Activated CD4-positive, alpha-beta T cell treated with anti-CD3 and anti-CD28 coated beads, Interleukin-2, amount 10 ng/mL, durations not matched to agents 7 days and 5 days (primary cell): ENCODE measurements around the gene SOCS7. TPM values are rescaled to one million over a fixed set of nuclear protein-coding genes. Genes with fewer than 3 reads are reported as not detected.

ENCODE experiments used
- CTCF ChIA-PET: fragments of 350-600 bp; sonication (Branson Sonifier 250); formaldehyde crosslinking; loops from one replicate; lab custom pipeline; 2021; ENCODE audit warnings: antibody characterized with exemption; lab: Charles Lee
- POLR2A ChIA-PET: fragments of 350-600 bp; sonication (Branson Sonifier 250); formaldehyde crosslinking; loops from one replicate; lab custom pipeline; 2021; ENCODE audit warnings: antibody characterized with exemption; lab: Charles Lee
- DNase-seq: peaks from one replicate; pipeline ENCODE4 v3.0.0-alpha.2; 2020
- H3K27ac Mint-ChIP-seq: one replicate; pipeline ENCODE4 v1.8.0; 2021; ENCODE audit warnings: mild to moderate bottlenecking, moderate library complexity, mixed read lengths
- H3K27me3 Mint-ChIP-seq: one replicate; pipeline ENCODE4 v1.8.0; 2021; ENCODE audit warnings: mixed read lengths
- H3K36me3 Mint-ChIP-seq: one replicate; pipeline ENCODE4 v1.8.0; 2021; ENCODE audit warnings: low read depth, mixed read lengths
- H3K4me1 Mint-ChIP-seq: one replicate; pipeline ENCODE4 v1.8.0; 2021; ENCODE audit warnings: mixed read lengths
- H3K4me3 Mint-ChIP-seq: one replicate; pipeline ENCODE4 v1.8.0; 2021; ENCODE audit warnings: mild to moderate bottlenecking, moderate library complexity, mixed read lengths
- H3K9me3 Mint-ChIP-seq: one replicate; pipeline ENCODE4 v1.8.0; 2021; ENCODE audit warnings: mixed read lengths
- total RNA-seq, 2 experiments: library from RNA; stranded (reverse); gene quantifications; one replicate each; pipeline ENCODE4 v1.2.3, GENCODE V29; 2021

The SOCS7 gene
- 10 to 100 TPM; 12.4 to 16.2 TPM for total RNA-seq

- peak; percentile 92 for DNase-seq
- Mint-ChIP-seq H3K9me3 (no peaks in the 10 kb centered on the region), H3K4me1 (peaks cover 39% of the 10 kb centered on the region), H3K4me3 (peak within 1 kb of the TSS; percentile 84), H3K36me3 (no peaks in the 10 kb centered on the region), H3K27ac (peak within 1 kb of the TSS; percentile 98), H3K27me3 (no peaks in the 10 kb centered on the region)
- CTCF ChIA-PET: interaction anchor here (1.1 to 1.7 kb wide), 3 partner anchors 9 to 63 kb away, joined by 3 to 6 read pairs (median 4); no protein-coding TSS in a partner anchor
- POLR2A ChIA-PET: no interaction called here
Observed at GRCh38 chr17:38351412-38352222, at the start of gene SOCS7. Gene SOCS7 (plus strand): TSS chr17:38351844. CDS start chr17:38352053, 209 bp downstream.

- H3K27me3 Mint-ChIP-seq: no peaks in the 10 kb centered on the region
- ChIA-PET CTCF (interaction anchor here (0.6 to 0.9 kb wide), 4 partner anchors 10 to 220 kb away, joined by 3 to 4 read pairs (median 4); no protein-coding TSS in a partner anchor), POLR2A (interaction anchor here (0.6 kb wide), 1 partner anchor 66 kb away, joined by 3 read pairs; no protein-coding TSS in a partner anchor)
- peaks cover 2% of the 10 kb centered on the region for H3K4me1 Mint-ChIP-seq
- no peak overlapping the region for H3K27ac Mint-ChIP-seq
- H3K4me3 Mint-ChIP-seq: no peak overlapping the region
- peaks cover 13% of the 10 kb centered on the region for H3K36me3 Mint-ChIP-seq
- H3K9me3 Mint-ChIP-seq: no peaks in the 10 kb centered on the region
- DNase-seq: no peak
Observed at GRCh38 chr17:38315497-38315896, 36.1 kb upstream of the SOCS7 start.

- peaks cover 10% of the 10 kb centered on the region for H3K36me3 Mint-ChIP-seq
- no peaks in the 10 kb centered on the region for H3K27me3 Mint-ChIP-seq
- no peaks in the 10 kb centered on the region for H3K9me3 Mint-ChIP-seq
- ChIA-PET POLR2A (no interaction called here), CTCF (no interaction called here)
- H3K4me1 Mint-ChIP-seq: peaks cover 2% of the 10 kb centered on the region
- no peak overlapping the region for H3K27ac Mint-ChIP-seq
- no peak for DNase-seq
- H3K4me3 Mint-ChIP-seq: no peak overlapping the region
Observed at GRCh38 chr17:38317081-38317480, 34.6 kb upstream of the SOCS7 start.

- POLR2A ChIA-PET: no interaction called here
Observed at GRCh38 chr17:38320482-38320881, 31.2 kb upstream of the SOCS7 start.

GRCh38 chr17:38322156-38322779, 29.4 kb upstream of the SOCS7 start:
- H3K9me3 Mint-ChIP-seq: no peaks in the 10 kb centered on the region
- peak; percentile 77 for DNase-seq
- H3K4me3 Mint-ChIP-seq: no peak overlapping the region
- no peak overlapping the region for H3K27ac Mint-ChIP-seq
- H3K27me3 Mint-ChIP-seq: no peaks in the 10 kb centered on the region
- peaks cover 5% of the 10 kb centered on the region for H3K4me1 Mint-ChIP-seq
- CTCF ChIA-PET: interaction anchor here (0.8 to 3.4 kb wide), 4 partner anchors 9 to 26 kb away, joined by 3 to 20 read pairs (median 4); partner anchors contain the start of gene MRPL45
- POLR2A ChIA-PET: no interaction called here
- H3K36me3 Mint-ChIP-seq: peaks cover 8% of the 10 kb centered on the region

More at GRCh38 chr17:38320482-38320881, 31.2 kb upstream of the SOCS7 start:
- no peaks in the 10 kb centered on the region for H3K9me3 Mint-ChIP-seq
- no peaks in the 10 kb centered on the region for H3K27me3 Mint-ChIP-seq
- no peak overlapping the region for H3K27ac Mint-ChIP-seq
- no peak overlapping the region for H3K4me3 Mint-ChIP-seq
- no peak for DNase-seq
- H3K36me3 Mint-ChIP-seq: peaks cover 13% of the 10 kb centered on the region
- peaks cover 2% of the 10 kb centered on the region for H3K4me1 Mint-ChIP-seq
- CTCF ChIA-PET: interaction anchor here (3.4 kb wide), 1 partner anchor 14 kb away, joined by 20 read pairs; no protein-coding TSS in a partner anchor

- POLR2A ChIA-PET: no interaction called here
- no peak for DNase-seq
- no peaks in the 10 kb centered on the region for H3K27me3 Mint-ChIP-seq
- H3K4me3 Mint-ChIP-seq: no peak overlapping the region
- CTCF ChIA-PET: interaction anchor here (3.4 kb wide), 1 partner anchor 11 kb away, joined by 20 read pairs; no protein-coding TSS in a partner anchor
- H3K27ac Mint-ChIP-seq: no peak overlapping the region
- peaks cover 8% of the 10 kb centered on the region for H3K36me3 Mint-ChIP-seq
- no peaks in the 10 kb centered on the region for H3K9me3 Mint-ChIP-seq
- H3K4me1 Mint-ChIP-seq: peaks cover 6% of the 10 kb centered on the region
Observed at GRCh38 chr17:38322897-38323296, 28.7 kb upstream of the SOCS7 start.

GRCh38 chr17:38324141-38324697, 27.4 kb upstream of the SOCS7 start:
- H3K9me3 Mint-ChIP-seq: no peaks in the 10 kb centered on the region
- H3K36me3 Mint-ChIP-seq: peaks cover 5% of the 10 kb centered on the region
- H3K4me3 Mint-ChIP-seq: no peak overlapping the region
- no peak for DNase-seq
- no peak overlapping the region for H3K27ac Mint-ChIP-seq
- H3K4me1 Mint-ChIP-seq: peaks cover 6% of the 10 kb centered on the region
- ChIA-PET CTCF (interaction anchor here (0.8 kb wide), 1 partner anchor 9 kb away, joined by 3 read pairs; no protein-coding TSS in a partner anchor), POLR2A (no interaction called here)
- H3K27me3 Mint-ChIP-seq: no peaks in the 10 kb centered on the region

- DNase-seq: no peak
- POLR2A ChIA-PET: no interaction called here
- Mint-ChIP-seq H3K4me1 (peaks cover 6% of the 10 kb centered on the region), H3K9me3 (no peaks in the 10 kb centered on the region), H3K4me3 (no peak overlapping the region), H3K36me3 (peaks cover 3% of the 10 kb centered on the region), H3K27ac (no peak overlapping the region), H3K27me3 (no peaks in the 10 kb centered on the region)
- CTCF ChIA-PET: interaction anchor here (0.8 kb wide), 1 partner anchor 9 kb away, joined by 3 read pairs; no protein-coding TSS in a partner anchor
Observed at GRCh38 chr17:38324772-38325171, 26.9 kb upstream of the SOCS7 start.

- POLR2A ChIA-PET: no interaction called here
- H3K9me3 Mint-ChIP-seq: no peaks in the 10 kb centered on the region
- H3K4me3 Mint-ChIP-seq: no peak overlapping the region
- H3K27me3 Mint-ChIP-seq: no peaks in the 10 kb centered on the region
- no peak for DNase-seq
- H3K36me3 Mint-ChIP-seq: peaks cover 3% of the 10 kb centered on the region
- CTCF ChIA-PET: interaction anchor here (1.2 kb wide), 1 partner anchor 10 kb away, joined by 3 read pairs; no protein-coding TSS in a partner anchor
- no peak overlapping the region for H3K27ac Mint-ChIP-seq
- H3K4me1 Mint-ChIP-seq: peaks cover 6% of the 10 kb centered on the region
Observed at GRCh38 chr17:38325221-38325851, 26.3 kb upstream of the SOCS7 start.

- POLR2A ChIA-PET: interaction anchor here (0.6 kb wide), 1 partner anchor 65 kb away, joined by 4 read pairs; no protein-coding TSS in a partner anchor
- peaks cover 6% of the 10 kb centered on the region for H3K4me1 Mint-ChIP-seq
- no peak for DNase-seq
- CTCF ChIA-PET: interaction anchor here (0.6 kb wide), 1 partner anchor 12 kb away, joined by 4 read pairs; no protein-coding TSS in a partner anchor
- H3K4me3 Mint-ChIP-seq: no peak overlapping the region
- no peaks in the 10 kb centered on the region for H3K9me3 Mint-ChIP-seq
- H3K27ac Mint-ChIP-seq: no peak overlapping the region
- no peaks in the 10 kb centered on the region for H3K27me3 Mint-ChIP-seq
- H3K36me3 Mint-ChIP-seq: peaks cover 3% of the 10 kb centered on the region
Observed at GRCh38 chr17:38326996-38327792, 24.4 kb upstream of the SOCS7 start.

- Mint-ChIP-seq H3K4me1 (peaks cover 6% of the 10 kb centered on the region), H3K36me3 (no peaks in the 10 kb centered on the region), H3K4me3 (no peak overlapping the region), H3K27ac (no peak overlapping the region), H3K27me3 (no peaks in the 10 kb centered on the region), H3K9me3 (no peaks in the 10 kb centered on the region)
- POLR2A ChIA-PET: no interaction called here
- DNase-seq: no peak
- CTCF ChIA-PET: no interaction called here
Observed at GRCh38 chr17:38327936-38328335, 23.7 kb upstream of the SOCS7 start.
